Panc1 (cell line): ENCODE data around the gene CENPT. TPM values are rescaled to one million over a fixed set of nuclear protein-coding genes. Genes with fewer than 3 reads are reported as not detected.

Experiments
- ATAC-seq: fragments of 200-7000 bp; cut with Tn5 transposase; 2 replicates; pipeline ENCODE4 v1.9.1; 2020; ENCODE audit warnings: mild to moderate bottlenecking, moderate library complexity
- BruUV-seq: library from RNA; stranded (reverse); fragments of 400-500 nt; replicated peaks from 2 replicates; lab custom pipeline; 2021; lab: Mats Ljungman, UMichigan
- CTCF ChIA-PET: fragments of 300-600 bp; sonication (Branson Sonifier 250); formaldehyde crosslinking; loops from one replicate; lab custom pipeline; 2022; ENCODE audit warnings: antibody characterized with exemption; lab: Charles Lee
- POLR2A ChIA-PET: fragments of 300-600 bp; sonication (Branson Sonifier 250); formaldehyde crosslinking; loops from one replicate; lab custom pipeline; 2022; ENCODE audit warnings: antibody characterized with exemption; lab: Charles Lee
- DNase-seq: peaks from one replicate; pipeline ENCODE4 v3.0.0-alpha.2; 2010; ENCODE audit warnings: low read depth, low spot score
- H3K27ac ChIP-seq: 2 replicates; pipeline ENCODE4 v1.5.1; 2011; ENCODE audit warnings: mild to moderate bottlenecking, low read length, inconsistent platforms
- H3K27me3 ChIP-seq: fragments of 200-500 bp; sonication (Bioruptor generic); 2 replicates; pipeline ENCODE4 v1.6.0; 2014; ENCODE audit warnings: low read length, inconsistent platforms; ENCODE audit not compliant: control insufficient read depth, insufficient read depth
- H3K36me3 ChIP-seq: fragments of 200-500 bp; sonication (Bioruptor generic); 2 replicates; pipeline ENCODE4 v1.5.1; 2014; ENCODE audit warnings: inconsistent platforms, mild to moderate bottlenecking, low read length, moderate library complexity; ENCODE audit not compliant: control insufficient read depth, insufficient read depth
- H3K4me1 ChIP-seq: 2 replicates; pipeline ENCODE4 v1.5.1; 2011; ENCODE audit warnings: inconsistent platforms, mild to moderate bottlenecking, low read length, moderate library complexity; ENCODE audit not compliant: control insufficient read depth, insufficient read depth
- H3K4me3 ChIP-seq, 2 experiments: 2 replicates each; pipeline ENCODE4 v1.5.1; 2011 to 2012; ENCODE audit warnings: low read depth in 2 of 2, low read length in 2 of 2, mild to moderate bottlenecking in 2 of 2, inconsistent platforms in 1 of 2, moderate library complexity in 1 of 2
- H3K9me3 ChIP-seq: fragments of 200-500 bp; sonication (Bioruptor generic); 2 replicates; pipeline ENCODE4 v1.5.1; 2014; ENCODE audit warnings: low read depth, mild to moderate bottlenecking, inconsistent platforms, low read length, moderate library complexity; ENCODE audit not compliant: control insufficient read depth, insufficient read depth
- POLR2AphosphoS5 ChIP-seq: IDR thresholded peaks from 2 replicates; pipeline ENCODE4 v1.6.1; 2012; ENCODE audit warnings: mild to moderate bottlenecking, low read depth, low read length, moderate library complexity
- SIN3A ChIP-seq: IDR thresholded peaks from 2 replicates; pipeline ENCODE4 v1.6.1; 2012; ENCODE audit warnings: low read depth, mild to moderate bottlenecking, low read length, moderate library complexity, borderline replicate concordance; ENCODE audit not compliant: insufficient read depth
- TCF7L2 ChIP-seq: IDR thresholded peaks from 2 replicates; pipeline ENCODE4 v1.6.1; 2011; ENCODE audit warnings: mild to moderate bottlenecking, low read depth, low read length, inconsistent platforms
- in situ Hi-C: cut with HindIII; loops from 2 replicates; pipeline ENCODE4 v1.10.0; 2016; ENCODE audit warnings: low sequenced_read_pairs, low pct_unique_long_range_greater_than_20kb
- intact Hi-C: fragments of 100-400 bp; cut with micrococcal nuclease; formaldehyde crosslinking; loops from one replicate; pipeline ENCODE4 v1.10.0; 2022; ENCODE audit not compliant: unreplicated experiment
- total RNA-seq: library from RNA; stranded (reverse); gene quantifications from one replicate; pipeline ENCODE4 v1.2.1, GENCODE V29; 2021; ENCODE audit not compliant: unreplicated experiment
- TF ChIP-seq, protein P1 (sequence below), 2 experiments: IDR thresholded peaks; 2 replicates each; pipeline ENCODE4 v1.6.1; 2011 to 2012; ENCODE audit warnings: low read depth in 2 of 2, control low read depth in 1 of 2, low read length in 1 of 2, mild to moderate bottlenecking in 1 of 2, moderate library complexity in 1 of 2; ENCODE audit not compliant: insufficient read depth in 1 of 2
- TF ChIP-seq, protein P2 (sequence below): fragments of 450-650 bp; IDR thresholded peaks from 2 replicates; pipeline ENCODE4 v1.5.1; 2017; ENCODE audit warnings: mild to moderate bottlenecking

CENPT gene
- total RNA-seq, 1 experiment from 2014 or later, result 43.4 TPM

DNA sequence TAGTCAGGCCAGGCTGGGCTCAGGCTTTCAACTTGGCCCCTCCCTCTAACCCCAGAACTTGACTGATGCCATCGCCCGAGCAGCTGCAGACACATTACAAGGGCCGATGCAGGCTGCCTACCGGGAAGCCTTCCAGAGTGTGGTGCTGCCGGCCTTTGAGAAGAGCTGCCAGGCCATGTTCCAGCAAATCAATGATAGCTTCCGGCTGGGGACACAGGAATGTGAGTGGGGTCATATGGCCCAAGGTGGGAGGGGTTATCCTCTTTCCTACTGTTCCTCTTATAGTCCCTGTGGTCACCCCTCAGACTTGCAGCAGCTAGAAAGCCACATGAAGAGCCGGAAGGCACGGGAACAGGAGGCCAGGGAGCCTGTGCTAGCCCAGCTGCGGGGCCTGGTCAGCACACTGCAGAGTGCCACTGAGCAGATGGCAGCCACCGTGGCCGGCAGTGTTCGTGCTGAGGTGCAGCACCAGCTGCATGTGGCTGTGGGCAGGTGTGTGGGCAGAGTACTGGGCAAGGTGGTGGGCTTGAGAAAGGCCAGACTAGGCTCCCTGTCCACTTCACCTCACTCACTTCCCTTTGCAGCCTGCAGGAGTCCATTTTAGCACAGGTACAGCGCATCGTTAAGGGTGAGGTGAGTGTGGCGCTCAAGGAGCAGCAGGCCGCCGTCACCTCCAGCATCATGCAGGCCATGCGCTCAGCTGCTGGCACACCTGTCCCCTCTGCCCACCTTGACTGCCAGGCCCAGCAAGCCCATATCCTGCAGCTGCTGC, 35.1 kb upstream of the CENPT start:
- ChIA-PET CTCF (interaction anchor here (0.5 to 1.2 kb wide), 4 partner anchors 9 to 203 kb away, joined by 3 to 9 read pairs (median 5); no protein-coding TSS in a partner anchor), POLR2A (no interaction called here)
- H3K36me3 ChIP-seq, result no peaks in the 10 kb centered on the region; the same call in none of the 2 replicates
- H3K9me3 ChIP-seq, result no peaks in the 10 kb centered on the region
- H3K4me3 ChIP-seq, result no peak overlapping the region
- no peak overlapping the region for H3K27ac ChIP-seq
- in situ Hi-C loops, result no loop called here
- intact Hi-C loops, result no loop called here
- ATAC-seq (no peak), DNase-seq (no peak)
- no peak for TF ChIP-seq POLR2AphosphoS5
- TF ChIP-seq TCF7L2, result no peak
- TF ChIP-seq SIN3A, result no peak
- TF ChIP-seq, protein P1, sequence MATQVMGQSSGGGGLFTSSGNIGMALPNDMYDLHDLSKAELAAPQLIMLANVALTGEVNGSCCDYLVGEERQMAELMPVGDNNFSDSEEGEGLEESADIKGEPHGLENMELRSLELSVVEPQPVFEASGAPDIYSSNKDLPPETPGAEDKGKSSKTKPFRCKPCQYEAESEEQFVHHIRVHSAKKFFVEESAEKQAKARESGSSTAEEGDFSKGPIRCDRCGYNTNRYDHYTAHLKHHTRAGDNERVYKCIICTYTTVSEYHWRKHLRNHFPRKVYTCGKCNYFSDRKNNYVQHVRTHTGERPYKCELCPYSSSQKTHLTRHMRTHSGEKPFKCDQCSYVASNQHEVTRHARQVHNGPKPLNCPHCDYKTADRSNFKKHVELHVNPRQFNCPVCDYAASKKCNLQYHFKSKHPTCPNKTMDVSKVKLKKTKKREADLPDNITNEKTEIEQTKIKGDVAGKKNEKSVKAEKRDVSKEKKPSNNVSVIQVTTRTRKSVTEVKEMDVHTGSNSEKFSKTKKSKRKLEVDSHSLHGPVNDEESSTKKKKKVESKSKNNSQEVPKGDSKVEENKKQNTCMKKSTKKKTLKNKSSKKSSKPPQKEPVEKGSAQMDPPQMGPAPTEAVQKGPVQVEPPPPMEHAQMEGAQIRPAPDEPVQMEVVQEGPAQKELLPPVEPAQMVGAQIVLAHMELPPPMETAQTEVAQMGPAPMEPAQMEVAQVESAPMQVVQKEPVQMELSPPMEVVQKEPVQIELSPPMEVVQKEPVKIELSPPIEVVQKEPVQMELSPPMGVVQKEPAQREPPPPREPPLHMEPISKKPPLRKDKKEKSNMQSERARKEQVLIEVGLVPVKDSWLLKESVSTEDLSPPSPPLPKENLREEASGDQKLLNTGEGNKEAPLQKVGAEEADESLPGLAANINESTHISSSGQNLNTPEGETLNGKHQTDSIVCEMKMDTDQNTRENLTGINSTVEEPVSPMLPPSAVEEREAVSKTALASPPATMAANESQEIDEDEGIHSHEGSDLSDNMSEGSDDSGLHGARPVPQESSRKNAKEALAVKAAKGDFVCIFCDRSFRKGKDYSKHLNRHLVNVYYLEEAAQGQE (IDR thresholded peaks at IDR 0.05; ENCODE audit: insufficient read depth in 1 of 2, low read depth in 2 of 2, low read length in 1 of 2), result no peak
- TF ChIP-seq, protein P2, sequence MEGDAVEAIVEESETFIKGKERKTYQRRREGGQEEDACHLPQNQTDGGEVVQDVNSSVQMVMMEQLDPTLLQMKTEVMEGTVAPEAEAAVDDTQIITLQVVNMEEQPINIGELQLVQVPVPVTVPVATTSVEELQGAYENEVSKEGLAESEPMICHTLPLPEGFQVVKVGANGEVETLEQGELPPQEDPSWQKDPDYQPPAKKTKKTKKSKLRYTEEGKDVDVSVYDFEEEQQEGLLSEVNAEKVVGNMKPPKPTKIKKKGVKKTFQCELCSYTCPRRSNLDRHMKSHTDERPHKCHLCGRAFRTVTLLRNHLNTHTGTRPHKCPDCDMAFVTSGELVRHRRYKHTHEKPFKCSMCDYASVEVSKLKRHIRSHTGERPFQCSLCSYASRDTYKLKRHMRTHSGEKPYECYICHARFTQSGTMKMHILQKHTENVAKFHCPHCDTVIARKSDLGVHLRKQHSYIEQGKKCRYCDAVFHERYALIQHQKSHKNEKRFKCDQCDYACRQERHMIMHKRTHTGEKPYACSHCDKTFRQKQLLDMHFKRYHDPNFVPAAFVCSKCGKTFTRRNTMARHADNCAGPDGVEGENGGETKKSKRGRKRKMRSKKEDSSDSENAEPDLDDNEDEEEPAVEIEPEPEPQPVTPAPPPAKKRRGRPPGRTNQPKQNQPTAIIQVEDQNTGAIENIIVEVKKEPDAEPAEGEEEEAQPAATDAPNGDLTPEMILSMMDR, result no peak
- H3K27me3 ChIP-seq, result no peaks in the 10 kb centered on the region
- no peaks in the 10 kb centered on the region for H3K4me1 ChIP-seq
- BruUV-seq, result no TSS peak

DNA sequence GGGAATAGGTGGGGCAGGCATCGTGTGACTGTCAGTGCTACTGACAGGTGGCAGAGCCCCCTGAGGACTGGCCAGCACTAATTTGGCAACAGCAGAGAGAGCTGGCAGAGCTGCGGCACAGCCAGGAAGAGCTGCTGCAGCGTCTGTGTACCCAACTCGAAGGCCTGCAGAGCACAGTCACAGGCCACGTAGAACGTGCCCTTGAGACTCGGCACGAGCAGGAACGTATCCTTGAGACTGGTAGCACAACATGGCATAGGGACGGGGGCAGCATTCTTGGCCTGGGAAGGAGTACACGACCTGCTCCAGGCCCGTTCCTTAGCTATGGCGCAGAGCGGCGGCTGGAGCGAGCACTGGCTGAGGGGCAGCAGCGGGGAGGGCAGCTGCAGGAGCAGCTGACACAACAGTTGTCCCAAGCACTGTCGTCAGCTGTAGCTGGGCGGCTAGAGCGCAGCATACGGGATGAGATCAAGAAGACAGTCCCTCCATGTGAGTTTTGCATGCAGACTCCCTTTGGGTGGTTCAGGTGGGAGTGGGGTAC, 34.2 kb upstream of the CENPT start:
- ChIA-PET CTCF (interaction anchor here (1.2 kb wide), 1 partner anchor 10 kb away, joined by 9 read pairs; no protein-coding TSS in a partner anchor), POLR2A (no interaction called here)
- Histone ChIP-seq H3K4me1 (no peaks in the 10 kb centered on the region), H3K4me3 (no peak overlapping the region), H3K9me3 (no peaks in the 10 kb centered on the region), H3K27me3 (no peaks in the 10 kb centered on the region), H3K27ac (no peak overlapping the region), H3K36me3 (no peaks in the 10 kb centered on the region; the same call in none of the 2 replicates)
- intact Hi-C loops, result no loop called here
- ATAC-seq (no peak), DNase-seq (no peak)
- BruUV-seq, result no TSS peak
- in situ Hi-C loops, result no loop called here
- TF ChIP-seq, protein P1 (IDR thresholded peaks at IDR 0.05; ENCODE audit: insufficient read depth in 1 of 2, low read depth in 2 of 2, low read length in 1 of 2), result no peak
- TF ChIP-seq, protein P2, result no peak
- TF ChIP-seq SIN3A (no peak), POLR2AphosphoS5 (no peak), TCF7L2 (no peak)
